HG03103 (cell line): ENCODE measurements around the gene TENM4.

Experiments
- ATAC-seq: cut with Tn5 transposase; IDR thresholded peaks from one replicate; pipeline ENCODE4 v1.9.1; 2021; ENCODE audit warnings: low read depth; ENCODE audit not compliant: unreplicated experiment

Gene TENM4

GRCh38 chr11:78748918-78749690 lies 691.7 kb downstream of the TENM4 start:
- no peak for ATAC-seq

GRCh38 chr11:78744949-78745348 lies 695.9 kb downstream of the TENM4 start:
- no peak for ATAC-seq

- ATAC-seq: no peak
These were observed 696.6 kb downstream of the TENM4 start for GRCh38 chr11:78744202-78744601.

GRCh38 chr11:78742430-78742829 lies 698.4 kb downstream of the TENM4 start:
- ATAC-seq: no peak

GRCh38 chr11:78741741-78742140 lies 699.1 kb downstream of the TENM4 start:
- ATAC-seq: no peak

- no peak for ATAC-seq
These were observed 700.4 kb downstream of the TENM4 start for GRCh38 chr11:78740199-78741071.

GRCh38 chr11:78737891-78738290 lies 702.9 kb downstream of the TENM4 start:
- ATAC-seq: no peak

GRCh38 chr11:78737301-78737700 lies 703.5 kb downstream of the TENM4 start:
- ATAC-seq: no peak

- ATAC-seq: no peak
These were observed 705.1 kb downstream of the TENM4 start for GRCh38 chr11:78735711-78736110.

- no peak for ATAC-seq
These were observed 707.8 kb downstream of the TENM4 start for GRCh38 chr11:78733031-78733430.

- no peak for ATAC-seq
These were observed 708.6 kb downstream of the TENM4 start for GRCh38 chr11:78732246-78732645.

- no peak for ATAC-seq
These were observed 709.8 kb downstream of the TENM4 start for GRCh38 chr11:78731027-78731426.

- no peak for ATAC-seq
These were observed 710.5 kb downstream of the TENM4 start for GRCh38 chr11:78730267-78730824.

GRCh38 chr11:78727816-78728215 lies 713.0 kb downstream of the TENM4 start:
- ATAC-seq: no peak

GRCh38 chr11:78725200-78725599 lies 715.6 kb downstream of the TENM4 start:
- ATAC-seq: no peak

- no peak for ATAC-seq
These were observed 718.0 kb downstream of the TENM4 start for GRCh38 chr11:78722786-78723185.

GRCh38 chr11:78720281-78720989 lies 720.4 kb downstream of the TENM4 start:
- no peak for ATAC-seq

- ATAC-seq: no peak
These were observed 723.8 kb downstream of the TENM4 start for GRCh38 chr11:78717041-78717440.

- no peak for ATAC-seq
These were observed 725.1 kb downstream of the TENM4 start for GRCh38 chr11:78715639-78716311.

- ATAC-seq: no peak
These were observed 726.3 kb downstream of the TENM4 start for GRCh38 chr11:78714539-78714938.
